HL-60 (cell line): ENCODE data around the gene INO80C.

Experiments used
- DNase-seq, 2 experiments: peaks; one replicate each; pipeline ENCODE4 v3.0.0-alpha.2; 2010 to 2020; ENCODE audit warnings: low read depth in 1 of 2, low spot score in 1 of 2
- H3K27ac ChIP-seq: fragments of 250-450 bp; sonication (Bioruptor Pico); replicated peaks from 2 replicates; pipeline ENCODE4 v1.5.1; 2020; ENCODE audit warnings: mild to moderate bottlenecking, moderate library complexity
- H3K27me3 ChIP-seq: fragments of 250-450 bp; sonication (Bioruptor Pico); 2 replicates; pipeline ENCODE4 v1.5.1; 2021; ENCODE audit warnings: mild to moderate bottlenecking, moderate library complexity; ENCODE audit not compliant: insufficient read depth, poor library complexity, severe bottlenecking
- H3K4me3 ChIP-seq: replicated peaks from 2 replicates; pipeline ENCODE4 v1.5.1; 2011; ENCODE audit warnings: mild to moderate bottlenecking, control low read depth, low read length; ENCODE audit not compliant: insufficient read depth
- GABPA ChIP-seq: IDR thresholded peaks from 2 replicates; pipeline ENCODE4 v1.6.1; 2012; ENCODE audit warnings: low read depth
- POLR2AphosphoS5 ChIP-seq: IDR thresholded peaks from 2 replicates; pipeline ENCODE4 v1.6.1; 2012; ENCODE audit warnings: low read depth
- SPI1 ChIP-seq: IDR thresholded peaks from 2 replicates; pipeline ENCODE4 v1.6.1; 2012; ENCODE audit warnings: low read depth, mild to moderate bottlenecking, borderline replicate concordance
- TF ChIP-seq, protein P1 (sequence below): IDR thresholded peaks from 2 replicates; pipeline ENCODE4 v1.6.1; 2012; ENCODE audit warnings: low read depth; ENCODE audit not compliant: insufficient replicate concordance
- TF ChIP-seq, protein P2 (sequence below): IDR thresholded peaks from one replicate; pipeline ENCODE4 v1.5.1; 2011; ENCODE audit warnings: low read length, control low read depth, inconsistent platforms; ENCODE audit not compliant: insufficient read depth

The INO80C gene

DNA sequence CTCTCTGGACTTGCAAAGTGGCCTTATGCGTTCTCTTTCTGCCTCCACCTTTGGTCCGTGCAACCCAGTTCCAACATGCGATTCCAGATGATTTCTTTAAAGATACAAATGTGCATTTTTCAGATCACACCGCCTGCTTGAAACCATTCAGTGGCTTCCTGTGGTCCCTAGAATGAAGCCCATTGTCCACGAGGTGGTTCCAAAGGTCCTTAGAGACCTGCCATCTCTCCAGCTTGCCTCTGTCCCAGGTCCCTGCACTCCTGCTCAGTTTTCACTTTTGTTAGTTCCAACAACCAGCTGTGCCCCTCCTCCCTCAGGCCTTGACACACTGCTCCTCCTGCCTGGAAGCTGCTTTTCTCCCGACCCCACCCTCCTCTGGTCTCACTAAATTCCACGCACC lies 3.6 kb upstream of the INO80C start:
- Histone ChIP-seq H3K27me3 (no peaks in the 10 kb centered on the region), H3K4me3 (no peak overlapping the region), H3K27ac (no peak overlapping the region)
- DNase-seq = no peak
- TF ChIP-seq, protein P1, sequence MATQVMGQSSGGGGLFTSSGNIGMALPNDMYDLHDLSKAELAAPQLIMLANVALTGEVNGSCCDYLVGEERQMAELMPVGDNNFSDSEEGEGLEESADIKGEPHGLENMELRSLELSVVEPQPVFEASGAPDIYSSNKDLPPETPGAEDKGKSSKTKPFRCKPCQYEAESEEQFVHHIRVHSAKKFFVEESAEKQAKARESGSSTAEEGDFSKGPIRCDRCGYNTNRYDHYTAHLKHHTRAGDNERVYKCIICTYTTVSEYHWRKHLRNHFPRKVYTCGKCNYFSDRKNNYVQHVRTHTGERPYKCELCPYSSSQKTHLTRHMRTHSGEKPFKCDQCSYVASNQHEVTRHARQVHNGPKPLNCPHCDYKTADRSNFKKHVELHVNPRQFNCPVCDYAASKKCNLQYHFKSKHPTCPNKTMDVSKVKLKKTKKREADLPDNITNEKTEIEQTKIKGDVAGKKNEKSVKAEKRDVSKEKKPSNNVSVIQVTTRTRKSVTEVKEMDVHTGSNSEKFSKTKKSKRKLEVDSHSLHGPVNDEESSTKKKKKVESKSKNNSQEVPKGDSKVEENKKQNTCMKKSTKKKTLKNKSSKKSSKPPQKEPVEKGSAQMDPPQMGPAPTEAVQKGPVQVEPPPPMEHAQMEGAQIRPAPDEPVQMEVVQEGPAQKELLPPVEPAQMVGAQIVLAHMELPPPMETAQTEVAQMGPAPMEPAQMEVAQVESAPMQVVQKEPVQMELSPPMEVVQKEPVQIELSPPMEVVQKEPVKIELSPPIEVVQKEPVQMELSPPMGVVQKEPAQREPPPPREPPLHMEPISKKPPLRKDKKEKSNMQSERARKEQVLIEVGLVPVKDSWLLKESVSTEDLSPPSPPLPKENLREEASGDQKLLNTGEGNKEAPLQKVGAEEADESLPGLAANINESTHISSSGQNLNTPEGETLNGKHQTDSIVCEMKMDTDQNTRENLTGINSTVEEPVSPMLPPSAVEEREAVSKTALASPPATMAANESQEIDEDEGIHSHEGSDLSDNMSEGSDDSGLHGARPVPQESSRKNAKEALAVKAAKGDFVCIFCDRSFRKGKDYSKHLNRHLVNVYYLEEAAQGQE = no peak
- no peak for TF ChIP-seq POLR2AphosphoS5

DNA sequence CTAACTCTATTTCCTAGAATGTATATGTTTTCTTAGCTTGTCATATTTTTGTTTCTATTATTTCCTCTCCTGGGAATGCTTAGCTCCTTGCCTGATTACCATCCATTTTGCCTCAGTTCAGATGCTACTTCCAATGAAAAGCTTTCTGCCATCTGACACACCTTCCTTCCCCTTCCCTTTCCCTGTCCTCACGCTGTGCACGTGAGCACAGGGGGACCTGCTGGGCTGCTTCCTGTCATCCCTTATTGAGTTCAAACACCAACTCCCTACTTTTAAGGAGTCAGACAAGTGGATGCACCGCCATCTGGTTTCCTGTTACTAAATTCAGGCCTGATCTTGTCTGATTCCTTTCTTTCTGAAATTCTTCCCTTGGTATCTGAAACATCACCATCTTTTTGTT lies 2.4 kb upstream of the INO80C start:
- no peak for DNase-seq
- Histone ChIP-seq H3K27me3 (no peaks in the 10 kb centered on the region), H3K4me3 (no peak overlapping the region), H3K27ac (no peak overlapping the region)
- TF ChIP-seq SPI1 (no peak), POLR2AphosphoS5 (no peak), GABPA (no peak)
- TF ChIP-seq, protein P1 = no peak
- TF ChIP-seq, protein P2, sequence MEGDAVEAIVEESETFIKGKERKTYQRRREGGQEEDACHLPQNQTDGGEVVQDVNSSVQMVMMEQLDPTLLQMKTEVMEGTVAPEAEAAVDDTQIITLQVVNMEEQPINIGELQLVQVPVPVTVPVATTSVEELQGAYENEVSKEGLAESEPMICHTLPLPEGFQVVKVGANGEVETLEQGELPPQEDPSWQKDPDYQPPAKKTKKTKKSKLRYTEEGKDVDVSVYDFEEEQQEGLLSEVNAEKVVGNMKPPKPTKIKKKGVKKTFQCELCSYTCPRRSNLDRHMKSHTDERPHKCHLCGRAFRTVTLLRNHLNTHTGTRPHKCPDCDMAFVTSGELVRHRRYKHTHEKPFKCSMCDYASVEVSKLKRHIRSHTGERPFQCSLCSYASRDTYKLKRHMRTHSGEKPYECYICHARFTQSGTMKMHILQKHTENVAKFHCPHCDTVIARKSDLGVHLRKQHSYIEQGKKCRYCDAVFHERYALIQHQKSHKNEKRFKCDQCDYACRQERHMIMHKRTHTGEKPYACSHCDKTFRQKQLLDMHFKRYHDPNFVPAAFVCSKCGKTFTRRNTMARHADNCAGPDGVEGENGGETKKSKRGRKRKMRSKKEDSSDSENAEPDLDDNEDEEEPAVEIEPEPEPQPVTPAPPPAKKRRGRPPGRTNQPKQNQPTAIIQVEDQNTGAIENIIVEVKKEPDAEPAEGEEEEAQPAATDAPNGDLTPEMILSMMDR = no peak

GRCh38 chr18:35497027-35497369 lies 762 bp downstream of the INO80C start:
- DNase-seq = no peak
- TF ChIP-seq POLR2AphosphoS5 (no peak), GABPA (no peak), SPI1 (no peak)
- TF ChIP-seq, protein P2 = no peak
- peak overlapping the region; percentile 98 for H3K27ac ChIP-seq
- H3K27me3 ChIP-seq = no peaks in the 10 kb centered on the region
- peak overlapping the region; percentile 57 for H3K4me3 ChIP-seq

- Histone ChIP-seq H3K27ac (no peak overlapping the region; the same call in 1 of the 2 replicates), H3K4me3 (no peak overlapping the region), H3K27me3 (no peaks in the 10 kb centered on the region)
- TF ChIP-seq SPI1 (no peak), POLR2AphosphoS5 (no peak), GABPA (no peak)
- TF ChIP-seq, protein P1 = no peak
- TF ChIP-seq, protein P2 = no peak
- no peak for DNase-seq
Observed at GRCh38 chr18:35495536-35496314, 2.0 kb downstream of the INO80C start.
